ENCODE data around the gene TREML4. TPM values are rescaled to one million over a fixed set of nuclear protein-coding genes. Genes with fewer than 3 reads are reported as not detected.

Gene TREML4
- total RNA-seq, 1 donor = not detected

GRCh38 chr6:41286544-41287346 lies 58.6 kb downstream of the TREML4 start, which contains the start of gene TREM1:
TREM1 (minus strand) TSS chr6:41286682; CDS start chr6:41286655, 27 bp downstream.
- H3K79me2 ChIP-seq (ENCODE audit: insufficient read depth, low read length) = no peaks in the 10 kb centered on the region
- no peak for TF ChIP-seq CTCF (IDR thresholded peaks at IDR 0.05; ENCODE audit: extremely low read depth, low read depth, low read length)
- H3K9me3 ChIP-seq (ENCODE audit: low read depth, low read length) = no peaks in the 10 kb centered on the region
- H3K27me3 ChIP-seq (ENCODE audit: insufficient read depth, low read length) = peaks cover 6% of the 10 kb centered on the region
- no peak for DNase-seq (ENCODE audit: insufficient read length, low spot score, missing footprints)
- no peak within 1 kb of the TSS for H3K4me3 ChIP-seq (ENCODE audit: insufficient read depth, low read length)
- no peak within 1 kb of the TSS for H2AFZ ChIP-seq (ENCODE audit: low read length)
- no peaks in the 10 kb centered on the region for H3K36me3 ChIP-seq (ENCODE audit: insufficient read depth, low read length)
- no peaks in the 10 kb centered on the region for H4K20me1 ChIP-seq (ENCODE audit: insufficient read depth, low read length)
- H3K4me1 ChIP-seq (ENCODE audit: insufficient read depth, low read length) = peaks cover 3% of the 10 kb centered on the region
- H3K4me2 ChIP-seq (ENCODE audit: insufficient read depth, low read length) = no peak within 1 kb of the TSS
- peak within 1 kb of the TSS; percentile 44 for H3K27ac ChIP-seq (ENCODE audit: low read depth, low read length)

GRCh38 chr6:41288030-41288753 lies 60.0 kb downstream of the TREML4 start:
- Histone ChIP-seq H3K4me1 (ENCODE audit: insufficient read depth, low read length) (peaks cover 3% of the 10 kb centered on the region), H3K79me2 (ENCODE audit: insufficient read depth, low read length) (no peaks in the 10 kb centered on the region), H2AFZ (ENCODE audit: low read length) (no peak overlapping the region), H3K27me3 (ENCODE audit: insufficient read depth, low read length) (peaks cover 6% of the 10 kb centered on the region), H3K4me3 (ENCODE audit: insufficient read depth, low read length) (no peak overlapping the region), H4K20me1 (ENCODE audit: insufficient read depth, low read length) (no peaks in the 10 kb centered on the region), H3K27ac (ENCODE audit: low read depth, low read length) (no peak overlapping the region), H3K36me3 (ENCODE audit: insufficient read depth, low read length) (no peaks in the 10 kb centered on the region), H3K9me3 (ENCODE audit: low read depth, low read length) (no peaks in the 10 kb centered on the region), H3K4me2 (ENCODE audit: insufficient read depth, low read length) (no peak overlapping the region)
- no peak for TF ChIP-seq CTCF (IDR thresholded peaks at IDR 0.05; ENCODE audit: extremely low read depth, low read depth, low read length)
- DNase-seq (ENCODE audit: insufficient read length, low spot score, missing footprints) = no peak

Small RNA genes lying within 50 kb of the gene (small RNA-seq; reads per million reads assigned to genes)
- gene AL391903.2 = not detected
- not detected for gene AL391903.3
- gene RNA5SP207 = not detected

Other genes starting within 250 kb of the TREML4 start
- gene UNC5CL, start 189.1 kb upstream of the TREML4 start, total RNA-seq = under 0.01 TPM in 1 of 2 replicates, not detected in the other
- not detected in 2 replicates for gene TSPO2, start 185.9 kb upstream of the TREML4 start, total RNA-seq
- gene APOBEC2, start 175.1 kb upstream of the TREML4 start, total RNA-seq = not detected in 2 replicates
- gene OARD1, start 156.0 kb upstream of the TREML4 start, total RNA-seq = 7.2 and 7.7 TPM in 2 replicates
- 8.0 and 9.4 TPM in 2 replicates for gene NFYA, start 155.4 kb upstream of the TREML4 start, total RNA-seq
- gene TREML1, start 74.0 kb upstream of the TREML4 start, total RNA-seq = not detected in 2 replicates
- under 0.01 and 0.59 TPM in 2 replicates for gene TREM2, start 65.2 kb upstream of the TREML4 start, total RNA-seq
- gene TREML2, start 27.2 kb upstream of the TREML4 start, total RNA-seq = not detected in 2 replicates
- gene TREM1, start 58.3 kb downstream of the TREML4 start, total RNA-seq = 0.72 and 1.8 TPM in 2 replicates
- not detected in 2 replicates for gene NCR2, start 107.3 kb downstream of the TREML4 start, total RNA-seq